ENCODE data around the gene CTU2. TPM values are rescaled to one million over a fixed set of nuclear protein-coding genes. Genes with fewer than 3 reads are reported as not detected.

The CTU2 gene
- total RNA-seq, 2 donors from 2014 or later = 15.0 to 19.1 TPM

GRCh38 chr16:88673716-88674379, 32.5 kb upstream of the CTU2 start:
- H3K4me3 ChIP-seq = no peak overlapping the region
- H3K27ac ChIP-seq = no peak overlapping the region
- no peaks in the 10 kb centered on the region for H3K36me3 ChIP-seq
- no peaks in the 10 kb centered on the region for H3K27me3 ChIP-seq (replicated peaks; ENCODE audit: insufficient read depth)
- H3K9me3 ChIP-seq = no peaks in the 10 kb centered on the region
- intact Hi-C loops (cut with DNase I) = no loop called here
- H3K4me1 ChIP-seq (replicated peaks) = no peaks in the 10 kb centered on the region
- 92% methylated on average over 19 of the region's 19 CpGs for WGBS
- TF ChIP-seq POLR2A (IDR thresholded peaks at IDR 0.05) = no peak
- no peak for TF ChIP-seq POLR2AphosphoS5 (IDR thresholded peaks at IDR 0.05)
- TF ChIP-seq CTCF (IDR thresholded peaks at IDR 0.05) = no peak
- no peak for DNase-seq (ENCODE audit: low spot score)

- no peak for DNase-seq (ENCODE audit: low spot score)
- Histone ChIP-seq H3K27ac (no peak overlapping the region), H3K36me3 (no peaks in the 10 kb centered on the region), H3K27me3 (replicated peaks; ENCODE audit: insufficient read depth) (no peaks in the 10 kb centered on the region), H3K4me1 (replicated peaks) (no peaks in the 10 kb centered on the region), H3K4me3 (no peak overlapping the region), H3K9me3 (no peaks in the 10 kb centered on the region)
- 82% methylated on average over 22 of the region's 22 CpGs for WGBS
- no peak for TF ChIP-seq CTCF (IDR thresholded peaks at IDR 0.05)
- intact Hi-C loops (cut with DNase I) = no loop called here
Observed at GRCh38 chr16:88676502-88677242, 29.6 kb upstream of the CTU2 start.

- Histone ChIP-seq H3K27ac (no peak overlapping the region), H3K4me3 (no peak overlapping the region), H3K27me3 (replicated peaks; ENCODE audit: insufficient read depth) (no peaks in the 10 kb centered on the region), H3K4me1 (replicated peaks) (no peaks in the 10 kb centered on the region), H3K36me3 (no peaks in the 10 kb centered on the region), H3K9me3 (no peaks in the 10 kb centered on the region)
- no peak for DNase-seq (ENCODE audit: low spot score)
- TF ChIP-seq POLR2A (IDR thresholded peaks at IDR 0.05) (no peak), CTCF (IDR thresholded peaks at IDR 0.05) (no peak), POLR2AphosphoS5 (IDR thresholded peaks at IDR 0.05) (no peak)
- 67% methylated on average over 12 of the region's 13 CpGs for WGBS
- intact Hi-C loops (cut with DNase I) = no loop called here
Observed at GRCh38 chr16:88677721-88678120, 28.6 kb upstream of the CTU2 start.

GRCh38 chr16:88678224-88678979, 27.9 kb upstream of the CTU2 start:
- intact Hi-C loops (cut with DNase I) = no loop called here
- Histone ChIP-seq H3K27ac (no peak overlapping the region), H3K36me3 (no peaks in the 10 kb centered on the region), H3K4me1 (replicated peaks) (no peaks in the 10 kb centered on the region), H3K27me3 (replicated peaks; ENCODE audit: insufficient read depth) (no peaks in the 10 kb centered on the region), H3K9me3 (no peaks in the 10 kb centered on the region), H3K4me3 (no peak overlapping the region)
- no peak for DNase-seq (ENCODE audit: low spot score)
- 47% methylated on average over 32 of the region's 32 CpGs for WGBS
- TF ChIP-seq POLR2AphosphoS5 (IDR thresholded peaks at IDR 0.05) = no peak
- TF ChIP-seq POLR2A (IDR thresholded peaks at IDR 0.05) = no peak
- TF ChIP-seq CTCF (IDR thresholded peaks at IDR 0.05) = no peak
